Mononuclear cell (primary cell): ENCODE data around the gene NUDT9. TPM values are rescaled to one million over a fixed set of nuclear protein-coding genes. Genes with fewer than 3 reads are reported as not detected.

Experiments
- H3K27me3 ChIP-seq: 2 replicates; pipeline ENCODE4 v1.6.0; 2011; ENCODE audit warnings: low read length, control low read depth; ENCODE audit not compliant: insufficient read depth
- H3K4me1 ChIP-seq: 2 replicates; pipeline ENCODE4 v1.5.1; 2011; ENCODE audit warnings: mild to moderate bottlenecking, low read length, control low read depth; ENCODE audit not compliant: insufficient read depth
- H3K4me3 ChIP-seq: 2 replicates; pipeline ENCODE4 v1.5.1; 2011; ENCODE audit warnings: mild to moderate bottlenecking, low read length, moderate library complexity
- H3K9me3 ChIP-seq: 2 replicates; pipeline ENCODE4 v1.5.1; 2011; ENCODE audit warnings: low read depth, mild to moderate bottlenecking, control low read depth, low read length
- total RNA-seq: library from RNA; depleted of rRNA; stranded (reverse); fragments of >200 nt; gene quantifications from one replicate; pipeline ENCODE4 v1.2.3, GENCODE V29; 2012

The NUDT9 gene
- total RNA-seq, 1 donor = 3.1 TPM

GRCh38 chr4:87499403-87500091 is 77.2 kb downstream of the NUDT9 start:
- Histone ChIP-seq H3K4me3 (no peak overlapping the region), H3K4me1 (no peaks in the 10 kb centered on the region), H3K27me3 (no peaks in the 10 kb centered on the region), H3K9me3 (no peaks in the 10 kb centered on the region)

GRCh38 chr4:87500092-87500462 is 77.7 kb downstream of the NUDT9 start:
- H3K4me1 ChIP-seq = no peaks in the 10 kb centered on the region
- no peaks in the 10 kb centered on the region for H3K9me3 ChIP-seq
- no peak overlapping the region for H3K4me3 ChIP-seq
- no peaks in the 10 kb centered on the region for H3K27me3 ChIP-seq

- Histone ChIP-seq H3K9me3 (no peaks in the 10 kb centered on the region), H3K4me3 (no peak overlapping the region), H3K4me1 (no peaks in the 10 kb centered on the region), H3K27me3 (no peaks in the 10 kb centered on the region)
Observed at GRCh38 chr4:87502580-87503238, 80.3 kb downstream of the NUDT9 start.

GRCh38 chr4:87505862-87506261 is 83.5 kb downstream of the NUDT9 start:
- Histone ChIP-seq H3K9me3 (no peaks in the 10 kb centered on the region), H3K4me3 (no peak overlapping the region), H3K4me1 (no peaks in the 10 kb centered on the region), H3K27me3 (no peaks in the 10 kb centered on the region)

- Histone ChIP-seq H3K9me3 (no peaks in the 10 kb centered on the region), H3K4me1 (no peaks in the 10 kb centered on the region), H3K27me3 (no peaks in the 10 kb centered on the region), H3K4me3 (no peak overlapping the region)
Observed at GRCh38 chr4:87506974-87507701, 84.8 kb downstream of the NUDT9 start.

Other genes with a start within 250 kb of the NUDT9 start
- gene KLHL8, start 202.0 kb upstream of the NUDT9 start, total RNA-seq = 14.1 TPM
- 1.6 TPM for gene HSD17B13, start 99.7 kb upstream of the NUDT9 start, total RNA-seq
- gene HSD17B11, start 31.4 kb upstream of the NUDT9 start, total RNA-seq = 128 TPM
- not detected for gene SPARCL1, start 106.8 kb downstream of the NUDT9 start, total RNA-seq
- gene DSPP, start 186.0 kb downstream of the NUDT9 start, total RNA-seq = not detected
- not detected for gene DMP1, start 227.7 kb downstream of the NUDT9 start, total RNA-seq